ENCODE measurements around the gene NDUFB2.

DNA sequence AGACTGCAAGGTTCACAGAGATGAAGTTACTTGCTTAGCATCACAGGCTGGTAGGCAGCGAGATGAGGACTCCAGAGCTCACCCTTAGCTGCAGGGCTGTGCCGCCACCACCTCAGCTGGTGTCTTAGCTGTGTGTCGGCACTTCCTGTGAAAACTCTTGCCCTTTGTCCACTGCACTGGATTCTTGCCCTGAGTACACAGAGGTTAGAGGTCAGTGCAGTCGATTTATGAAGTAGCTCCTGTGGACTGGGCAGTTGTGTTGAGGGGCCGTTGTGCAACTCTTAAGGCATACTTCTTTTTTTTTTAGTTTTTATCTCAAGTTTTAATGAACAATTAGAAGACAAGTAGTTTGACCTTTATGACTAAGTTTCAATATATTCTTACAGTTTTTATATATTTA is 10.6 kb downstream of the NDUFB2 start:
- TF ChIP-seq, protein P1, sequence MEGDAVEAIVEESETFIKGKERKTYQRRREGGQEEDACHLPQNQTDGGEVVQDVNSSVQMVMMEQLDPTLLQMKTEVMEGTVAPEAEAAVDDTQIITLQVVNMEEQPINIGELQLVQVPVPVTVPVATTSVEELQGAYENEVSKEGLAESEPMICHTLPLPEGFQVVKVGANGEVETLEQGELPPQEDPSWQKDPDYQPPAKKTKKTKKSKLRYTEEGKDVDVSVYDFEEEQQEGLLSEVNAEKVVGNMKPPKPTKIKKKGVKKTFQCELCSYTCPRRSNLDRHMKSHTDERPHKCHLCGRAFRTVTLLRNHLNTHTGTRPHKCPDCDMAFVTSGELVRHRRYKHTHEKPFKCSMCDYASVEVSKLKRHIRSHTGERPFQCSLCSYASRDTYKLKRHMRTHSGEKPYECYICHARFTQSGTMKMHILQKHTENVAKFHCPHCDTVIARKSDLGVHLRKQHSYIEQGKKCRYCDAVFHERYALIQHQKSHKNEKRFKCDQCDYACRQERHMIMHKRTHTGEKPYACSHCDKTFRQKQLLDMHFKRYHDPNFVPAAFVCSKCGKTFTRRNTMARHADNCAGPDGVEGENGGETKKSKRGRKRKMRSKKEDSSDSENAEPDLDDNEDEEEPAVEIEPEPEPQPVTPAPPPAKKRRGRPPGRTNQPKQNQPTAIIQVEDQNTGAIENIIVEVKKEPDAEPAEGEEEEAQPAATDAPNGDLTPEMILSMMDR (optimal IDR thresholded peaks at IDR 0.05 in 1 of 3, IDR thresholded peaks at IDR 0.05 in 1 of 3, conservative IDR thresholded peaks at IDR 0.05 in 1 of 3; ENCODE audit: extremely low read depth in 1 of 3, insufficient read depth in 2 of 3, low read length in 3 of 3): no peak
- no peak for TF ChIP-seq EZH2 (IDR thresholded peaks at IDR 0.05; ENCODE audit: low read length)

Data from keratinocyte (primary cell).